Loucy (cell line): Measurements from ENCODE around the gene PDZD7.

Source experiments
- CTCF ChIP-seq: fragments of 200-600 bp; sonication (generic); conservative IDR thresholded peaks from 2 replicates; pipeline ENCODE4 v1.5.1; 2014; ENCODE audit warnings: mild to moderate bottlenecking, antibody characterized with exemption, low read length
- EZH2phosphoT487 ChIP-seq: fragments of 200-600 bp; IDR thresholded peaks from 2 replicates; pipeline ENCODE4 v1.6.1; 2018; ENCODE audit warnings: antibody characterized with exemption, mild to moderate bottlenecking, moderate library complexity, borderline replicate concordance

- no peak for TF ChIP-seq CTCF
- no peak for TF ChIP-seq EZH2phosphoT487
Observed at GRCh38 chr10:101008823-101009423, 22.0 kb downstream of the PDZD7 start.
